Peyer's patch (tissue), 4 donors: ENCODE measurements around the gene KANSL1. TPM values are rescaled to one million over a fixed set of nuclear protein-coding genes. Genes with fewer than 3 reads are reported as not detected.
A peak's percentile ranks its signal among the peaks of the same experiment; 100 is the strongest.
"Not testable (repeated sequence)": the region's sequence is repeated elsewhere in the genome, so short reads cannot be mapped to it uniquely, and the experiment has no call there.

Source experiments
- DNase-seq, 3 donors: peaks; one replicate each; pipeline ENCODE4 v3.0.0-alpha.2; 2017 to 2019
- H3K27ac ChIP-seq, 4 donors: fragments of 200-600 bp; sonication (generic); one replicate each; pipeline ENCODE4 v1.5.1; 2016 to 2019
- H3K27me3 ChIP-seq, 2 donors: fragments of 200-600 bp; sonication (generic); one replicate each; pipeline ENCODE4 v1.5.1; 2019
- H3K36me3 ChIP-seq, 3 donors: fragments of 200-600 bp; sonication (generic); one replicate each; pipeline ENCODE4 v1.5.1; 2016 to 2019
- H3K4me1 ChIP-seq, 4 donors: fragments of 200-600 bp; sonication (generic); one replicate each; pipeline ENCODE4 v1.5.1; 2016 to 2019
- H3K4me3 ChIP-seq, 4 donors: fragments of 200-600 bp; sonication (generic); 1 replicate in 3 of 4; 2 replicates in 1 of 4; pipeline ENCODE4 v1.5.1; 2016 to 2019; ENCODE audit warnings: mild to moderate bottlenecking in 1 of 4
- H3K9me3 ChIP-seq, 4 donors: fragments of 200-600 bp; sonication (generic); one replicate each; pipeline ENCODE4 v1.5.1; 2016 to 2019; ENCODE audit warnings: mild to moderate bottlenecking in 1 of 4
- POLR2A ChIP-seq, 2 donors: fragments of 450-650 bp; IDR thresholded peaks; one replicate each; pipeline ENCODE4 v1.5.1; 2017; ENCODE audit warnings: antibody characterized with exemption in 2 of 2, mild to moderate bottlenecking in 2 of 2, moderate library complexity in 2 of 2
- total RNA-seq, 4 donors: library from RNA; depleted of rRNA; stranded (reverse); fragments of >200 nt; gene quantifications; one replicate each; pipeline ENCODE4 v1.1.0, GENCODE V29; 2016
- TF ChIP-seq, protein P1 (sequence below), 6 experiments: fragments of 450-650 bp in 4 of 6; fragments of 200-600 bp in 2 of 6; sonication (generic) in 1 of 6; IDR thresholded peaks; one replicate each; pipeline ENCODE4 v1.5.1; 2017 to 2019; ENCODE audit warnings: antibody characterized with exemption in 6 of 6, mild to moderate bottlenecking in 3 of 6, moderate library complexity in 1 of 6

KANSL1 gene, protein sequence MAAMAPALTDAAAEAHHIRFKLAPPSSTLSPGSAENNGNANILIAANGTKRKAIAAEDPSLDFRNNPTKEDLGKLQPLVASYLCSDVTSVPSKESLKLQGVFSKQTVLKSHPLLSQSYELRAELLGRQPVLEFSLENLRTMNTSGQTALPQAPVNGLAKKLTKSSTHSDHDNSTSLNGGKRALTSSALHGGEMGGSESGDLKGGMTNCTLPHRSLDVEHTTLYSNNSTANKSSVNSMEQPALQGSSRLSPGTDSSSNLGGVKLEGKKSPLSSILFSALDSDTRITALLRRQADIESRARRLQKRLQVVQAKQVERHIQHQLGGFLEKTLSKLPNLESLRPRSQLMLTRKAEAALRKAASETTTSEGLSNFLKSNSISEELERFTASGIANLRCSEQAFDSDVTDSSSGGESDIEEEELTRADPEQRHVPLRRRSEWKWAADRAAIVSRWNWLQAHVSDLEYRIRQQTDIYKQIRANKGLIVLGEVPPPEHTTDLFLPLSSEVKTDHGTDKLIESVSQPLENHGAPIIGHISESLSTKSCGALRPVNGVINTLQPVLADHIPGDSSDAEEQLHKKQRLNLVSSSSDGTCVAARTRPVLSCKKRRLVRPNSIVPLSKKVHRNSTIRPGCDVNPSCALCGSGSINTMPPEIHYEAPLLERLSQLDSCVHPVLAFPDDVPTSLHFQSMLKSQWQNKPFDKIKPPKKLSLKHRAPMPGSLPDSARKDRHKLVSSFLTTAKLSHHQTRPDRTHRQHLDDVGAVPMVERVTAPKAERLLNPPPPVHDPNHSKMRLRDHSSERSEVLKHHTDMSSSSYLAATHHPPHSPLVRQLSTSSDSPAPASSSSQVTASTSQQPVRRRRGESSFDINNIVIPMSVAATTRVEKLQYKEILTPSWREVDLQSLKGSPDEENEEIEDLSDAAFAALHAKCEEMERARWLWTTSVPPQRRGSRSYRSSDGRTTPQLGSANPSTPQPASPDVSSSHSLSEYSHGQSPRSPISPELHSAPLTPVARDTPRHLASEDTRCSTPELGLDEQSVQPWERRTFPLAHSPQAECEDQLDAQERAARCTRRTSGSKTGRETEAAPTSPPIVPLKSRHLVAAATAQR (N-terminal part only)
- 100 to 1,000 TPM in 3 of 4 donors, 10 to 100 TPM in 1; 97.6 to 328 (median 141) TPM for total RNA-seq

DNA sequence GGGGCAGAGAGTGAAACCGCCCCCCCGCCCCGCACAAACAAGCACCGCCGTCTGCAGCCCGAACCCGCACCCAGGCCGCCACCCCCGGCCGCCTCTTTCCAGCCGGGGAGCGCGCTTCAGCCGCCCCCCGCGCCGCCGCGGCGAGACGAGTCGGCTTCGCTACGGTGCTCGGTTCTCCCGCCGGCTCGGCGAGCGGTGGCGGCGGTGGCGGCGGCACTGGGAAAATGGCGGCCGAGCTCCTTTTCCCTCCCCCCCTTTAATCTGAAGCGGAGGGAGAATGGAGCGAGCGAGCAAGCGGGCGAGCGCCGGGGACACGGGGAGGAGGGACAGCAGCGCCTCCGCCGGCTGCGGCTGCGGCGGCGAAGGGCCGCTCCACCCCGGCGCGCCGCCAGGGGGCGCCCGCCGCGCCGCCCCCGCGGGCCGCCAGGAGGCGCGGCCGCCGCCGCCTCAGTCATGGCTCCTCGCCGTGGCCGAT is at the start of gene KANSL1:
Gene KANSL1, minus strand, starts transcription at position 279 of the 475 bp plus-strand sequence. CDS start 21,286 bp downstream, outside the sequence.
- peak; percentile 80 to 92 (median 88) for DNase-seq
- Histone ChIP-seq H3K9me3 (no peaks in the 10 kb centered on the region), H3K36me3 (no peaks in the 10 kb centered on the region), H3K4me3 (peak within 1 kb of the TSS; percentile 72 to 100 (median 96)), H3K4me1 (peaks cover 0 to 40% (median 6%) of the 10 kb centered on the region in 4 donors), H3K27ac (peak within 1 kb of the TSS; percentile 98 to 100 (median 100)), H3K27me3 (no peaks in the 10 kb centered on the region)
- peak in 1 of 2 donors; percentile 37 for TF ChIP-seq POLR2A (IDR thresholded peaks at IDR 0.05)
- TF ChIP-seq, protein P1, sequence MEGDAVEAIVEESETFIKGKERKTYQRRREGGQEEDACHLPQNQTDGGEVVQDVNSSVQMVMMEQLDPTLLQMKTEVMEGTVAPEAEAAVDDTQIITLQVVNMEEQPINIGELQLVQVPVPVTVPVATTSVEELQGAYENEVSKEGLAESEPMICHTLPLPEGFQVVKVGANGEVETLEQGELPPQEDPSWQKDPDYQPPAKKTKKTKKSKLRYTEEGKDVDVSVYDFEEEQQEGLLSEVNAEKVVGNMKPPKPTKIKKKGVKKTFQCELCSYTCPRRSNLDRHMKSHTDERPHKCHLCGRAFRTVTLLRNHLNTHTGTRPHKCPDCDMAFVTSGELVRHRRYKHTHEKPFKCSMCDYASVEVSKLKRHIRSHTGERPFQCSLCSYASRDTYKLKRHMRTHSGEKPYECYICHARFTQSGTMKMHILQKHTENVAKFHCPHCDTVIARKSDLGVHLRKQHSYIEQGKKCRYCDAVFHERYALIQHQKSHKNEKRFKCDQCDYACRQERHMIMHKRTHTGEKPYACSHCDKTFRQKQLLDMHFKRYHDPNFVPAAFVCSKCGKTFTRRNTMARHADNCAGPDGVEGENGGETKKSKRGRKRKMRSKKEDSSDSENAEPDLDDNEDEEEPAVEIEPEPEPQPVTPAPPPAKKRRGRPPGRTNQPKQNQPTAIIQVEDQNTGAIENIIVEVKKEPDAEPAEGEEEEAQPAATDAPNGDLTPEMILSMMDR (IDR thresholded peaks at IDR 0.05): peak in 5 of 6 experiments; percentile 30 to 91 (median 79)

DNA sequence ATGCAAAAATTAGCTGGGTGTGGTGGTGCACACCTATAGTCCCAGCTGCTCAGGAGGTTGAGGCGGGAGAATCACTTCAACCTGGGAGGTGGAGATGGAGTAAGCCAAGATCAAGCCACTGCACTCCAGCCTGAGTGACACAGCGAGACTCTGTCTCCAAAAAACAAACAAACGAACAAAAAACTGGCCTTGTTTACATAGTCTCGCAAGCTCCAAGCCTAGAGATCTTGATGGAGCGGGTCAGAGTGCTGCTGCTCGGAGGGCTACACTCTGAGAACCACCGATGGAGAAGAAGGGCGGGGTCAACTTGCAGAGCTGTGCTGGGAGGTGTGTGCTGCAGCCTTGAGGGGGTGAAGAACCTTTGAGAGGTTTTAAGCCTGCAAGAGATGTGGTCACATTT is 38.1 kb upstream of the KANSL1 start:
- not testable (repeated sequence) for DNase-seq, H3K9me3 ChIP-seq, H3K4me3 ChIP-seq, H3K27ac ChIP-seq, H3K36me3 ChIP-seq, H3K4me1 ChIP-seq, H3K27me3 ChIP-seq

DNA sequence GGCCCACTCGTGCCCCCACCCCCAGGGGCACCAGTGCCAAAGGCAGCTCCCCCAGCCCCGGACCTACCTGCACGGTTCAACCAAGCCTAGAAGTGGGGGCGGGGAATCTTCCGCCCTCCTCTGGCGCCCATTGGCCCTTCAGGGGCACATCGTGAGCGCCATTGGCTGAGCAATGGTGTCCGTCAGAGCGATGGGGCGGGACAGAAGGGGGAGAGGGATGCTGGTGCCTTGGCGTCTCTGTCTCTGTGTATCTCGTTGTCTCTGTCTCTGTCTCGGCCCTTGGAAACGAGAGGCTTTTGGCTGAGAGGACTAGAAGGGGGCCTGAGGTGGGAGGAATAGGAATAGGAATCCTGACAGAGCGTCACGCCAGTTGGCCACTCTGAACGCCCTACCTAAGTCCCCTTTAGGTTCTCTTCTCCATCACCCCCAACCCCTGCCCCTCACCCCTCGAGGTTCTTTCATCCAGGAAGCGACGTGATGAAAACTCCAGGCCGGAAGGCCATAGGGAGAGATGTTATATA is 32.1 kb upstream of the KANSL1 start:
- H3K4me1 ChIP-seq, H3K27me3 ChIP-seq, H3K9me3 ChIP-seq, H3K36me3 ChIP-seq: not testable (repeated sequence)
- peak overlapping the region; percentile 61 to 73 (median 64) for H3K27ac ChIP-seq
- H3K4me3 ChIP-seq: peak overlapping the region; percentile 71 to 84 (median 74)
- peak; percentile 89 to 96 (median 90) for DNase-seq

DNA sequence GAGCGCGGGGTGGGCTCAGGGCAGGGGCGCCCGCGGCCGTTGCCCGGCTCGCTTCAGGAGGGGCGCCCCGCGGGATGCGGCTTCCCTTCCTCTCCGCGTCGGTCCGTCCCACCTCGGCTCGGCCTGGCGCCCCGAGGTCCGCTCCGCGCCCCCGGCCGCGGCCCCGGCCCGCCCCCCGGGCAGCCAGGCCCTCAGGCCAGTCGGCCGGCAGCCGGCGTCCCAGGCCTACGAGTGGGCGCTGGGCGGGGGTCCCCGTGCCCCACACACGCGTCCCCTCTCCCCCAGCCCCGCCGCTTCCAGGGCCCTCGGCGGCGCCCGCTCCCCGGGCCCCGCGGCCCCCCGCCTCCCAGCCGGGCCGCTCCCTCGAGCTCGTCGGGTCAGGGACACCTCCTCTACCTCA is 31.6 kb upstream of the KANSL1 start:
- not testable (repeated sequence) for H3K27me3 ChIP-seq, H3K9me3 ChIP-seq, H3K36me3 ChIP-seq, H3K4me1 ChIP-seq
- H3K27ac ChIP-seq: peak overlapping the region; percentile 61 to 73 (median 64)
- peak in 1 of 3 donors; percentile 49 for DNase-seq
- H3K4me3 ChIP-seq: peak overlapping the region; percentile 71 to 84 (median 74)

DNA sequence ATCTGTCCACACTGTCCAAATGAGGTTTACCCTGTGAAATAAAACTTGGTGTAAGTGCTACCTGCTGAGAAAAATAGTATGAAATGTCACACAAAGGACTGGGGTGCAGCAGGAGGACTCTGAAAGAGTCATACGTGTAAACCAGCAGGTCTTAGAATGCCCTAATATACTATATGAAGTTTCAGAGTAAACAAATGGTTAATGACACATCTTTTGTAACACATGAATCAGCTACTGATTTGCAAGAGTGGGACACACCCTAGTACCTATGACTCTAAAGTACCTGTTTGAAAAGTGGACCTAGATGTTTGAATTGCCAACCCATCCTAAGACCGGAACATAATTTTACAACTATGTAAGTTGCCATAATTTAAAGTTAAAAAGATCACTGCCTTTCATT is 29.8 kb upstream of the KANSL1 start:
- not testable (repeated sequence) for H3K4me1 ChIP-seq, H3K27me3 ChIP-seq, H3K36me3 ChIP-seq, H3K9me3 ChIP-seq, H3K4me3 ChIP-seq, H3K27ac ChIP-seq, DNase-seq

DNA sequence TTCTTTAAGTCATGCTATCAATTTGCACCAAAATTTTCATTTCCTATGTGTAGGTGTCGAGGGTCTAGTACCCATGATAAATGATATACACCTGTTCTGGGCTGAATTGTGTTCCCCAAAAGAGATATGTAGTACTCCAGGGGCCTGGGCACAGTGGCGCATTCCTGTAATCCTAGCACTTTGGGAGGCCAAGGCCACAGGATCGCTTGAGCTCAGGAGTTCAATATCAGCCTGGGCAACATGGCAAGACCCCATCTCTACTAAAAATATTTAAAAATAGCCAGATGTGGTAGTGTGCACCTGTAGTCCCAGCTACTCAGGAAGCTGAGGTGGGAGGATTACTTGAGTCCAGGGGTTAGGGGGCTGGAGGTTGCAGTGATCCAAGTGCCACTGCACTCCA is 23.5 kb upstream of the KANSL1 start:
- no peaks in the 10 kb centered on the region for H3K27me3 ChIP-seq
- H3K9me3 ChIP-seq: no peaks in the 10 kb centered on the region
- no peak overlapping the region for H3K4me3 ChIP-seq
- no peak for DNase-seq
- peaks cover 0 to 4% (median 0%) of the 10 kb centered on the region in 4 donors for H3K4me1 ChIP-seq
- H3K36me3 ChIP-seq: no peaks in the 10 kb centered on the region
- H3K27ac ChIP-seq: no peak overlapping the region
- TF ChIP-seq, protein P1 (IDR thresholded peaks at IDR 0.05): no peak
- no peak for TF ChIP-seq POLR2A (IDR thresholded peaks at IDR 0.05)

DNA sequence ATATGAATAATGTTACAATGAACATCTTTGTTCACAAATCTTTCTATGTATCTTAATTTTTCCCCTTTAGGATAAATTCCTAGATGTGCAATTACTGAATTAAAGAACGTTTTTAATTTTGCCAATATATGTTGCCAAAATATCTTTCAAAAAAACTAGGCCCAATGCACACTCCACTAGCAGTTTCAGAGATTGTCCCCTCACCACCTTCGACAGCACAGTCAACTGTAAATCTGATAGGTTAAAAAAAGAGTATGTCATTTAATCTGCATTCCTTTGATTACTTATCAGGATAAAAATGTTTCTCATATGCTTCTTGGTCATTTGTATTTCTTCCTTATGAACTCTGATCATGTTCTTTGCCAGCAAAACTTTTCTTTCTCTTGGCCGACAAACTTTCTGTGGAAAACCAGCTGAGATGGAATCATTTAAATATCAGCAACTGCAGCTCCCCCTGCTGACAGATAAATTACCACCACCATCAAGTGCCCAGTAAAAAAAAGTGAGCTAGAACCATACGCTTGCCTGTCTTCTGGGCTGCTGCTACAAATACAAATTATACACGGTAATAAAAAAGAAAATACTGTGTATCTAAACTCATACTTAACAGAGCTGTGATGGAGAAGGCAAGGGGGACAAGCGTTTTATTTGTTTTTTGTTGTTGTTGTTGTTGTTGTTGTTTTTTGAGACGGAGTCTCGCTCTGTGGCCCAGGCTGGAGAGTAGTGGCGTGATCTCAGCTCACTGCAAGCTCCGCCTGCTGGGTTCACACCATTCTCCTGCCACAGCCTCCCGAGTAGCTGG is 19.6 kb upstream of the KANSL1 start:
- no peak for TF ChIP-seq POLR2A (IDR thresholded peaks at IDR 0.05)
- TF ChIP-seq, protein P1 (IDR thresholded peaks at IDR 0.05): peak; percentile 67 to 97 (median 92)
- DNase-seq: peak in 2 of 3 donors; percentile 71 to 89
- Histone ChIP-seq H3K9me3 (no peaks in the 10 kb centered on the region), H3K4me3 (no peak overlapping the region), H3K4me1 (peaks cover 0 to 4% (median 0%) of the 10 kb centered on the region in 4 donors), H3K27me3 (no peaks in the 10 kb centered on the region), H3K36me3 (peaks cover 0 to 3% (median 0%) of the 10 kb centered on the region in 3 donors), H3K27ac (no peak overlapping the region)
